HG03575 (cell line): Measurements from ENCODE around the gene CTNNBL1.

Experiments used
- ATAC-seq: cut with Tn5 transposase; IDR thresholded peaks from one replicate; pipeline ENCODE4 v1.9.1; 2021; ENCODE audit not compliant: unreplicated experiment, insufficient number of reproducible peaks, low FRiP score; ENCODE audit errors: extremely low read depth

The CTNNBL1 gene

GRCh38 chr20:37901654-37902503 is 208.0 kb downstream of the CTNNBL1 start:
- ATAC-seq = no peak

- no peak for ATAC-seq
Observed at GRCh38 chr20:37902504-37903313, 208.9 kb downstream of the CTNNBL1 start, which contains the start of gene VSTM2L. Gene VSTM2L, plus strand, starts transcription at chr20:37903127. Its CDS starts 224 bp downstream, at chr20:37903351.

GRCh38 chr20:37903317-37904007 is 209.6 kb downstream of the CTNNBL1 start:
- ATAC-seq = no peak

- ATAC-seq = no peak
Observed at GRCh38 chr20:37904008-37904642, 210.3 kb downstream of the CTNNBL1 start.

- ATAC-seq = no peak
Observed at GRCh38 chr20:37904845-37905373, 211.1 kb downstream of the CTNNBL1 start.

GRCh38 chr20:37905671-37906613 is 212.1 kb downstream of the CTNNBL1 start:
- no peak for ATAC-seq

GRCh38 chr20:37907330-37907676 is 213.5 kb downstream of the CTNNBL1 start:
- ATAC-seq = no peak

GRCh38 chr20:37907677-37908401 is 214.0 kb downstream of the CTNNBL1 start:
- ATAC-seq = no peak

- ATAC-seq = no peak
Observed at GRCh38 chr20:37911261-37911660, 217.4 kb downstream of the CTNNBL1 start.

- ATAC-seq = no peak
Observed at GRCh38 chr20:37911838-37912281, 218.0 kb downstream of the CTNNBL1 start.

- ATAC-seq = no peak
Observed at GRCh38 chr20:37912874-37913273, 219.0 kb downstream of the CTNNBL1 start.

GRCh38 chr20:37913567-37914366 is 219.9 kb downstream of the CTNNBL1 start:
- no peak for ATAC-seq

GRCh38 chr20:37914367-37914671 is 220.5 kb downstream of the CTNNBL1 start:
- ATAC-seq = no peak

- no peak for ATAC-seq
Observed at GRCh38 chr20:37914672-37915433, 221.0 kb downstream of the CTNNBL1 start.

- no peak for ATAC-seq
Observed at GRCh38 chr20:37915434-37915787, 221.6 kb downstream of the CTNNBL1 start.
